Loucy (cell line): ENCODE measurements around the gene PTPRK.

Experiments used
- H2AFZ ChIP-seq: fragments of 200-600 bp; sonication (generic); 2 replicates; pipeline ENCODE4 v1.6.0; 2016; ENCODE audit warnings: antibody characterized with exemption, mild to moderate bottlenecking, low read length, moderate library complexity
- H3F3A ChIP-seq: fragments of 200-600 bp; 2 replicates; pipeline ENCODE4 v1.6.0; 2016; ENCODE audit warnings: antibody characterized with exemption, low read depth, mild to moderate bottlenecking
- H3K27me3 ChIP-seq: fragments of 200-600 bp; sonication (generic); 2 replicates; pipeline ENCODE4 v1.6.1; 2014; ENCODE audit warnings: low read length, mild to moderate bottlenecking; ENCODE audit not compliant: insufficient read depth, poor library complexity, severe bottlenecking
- H3K36me3 ChIP-seq: fragments of 200-600 bp; sonication (generic); 2 replicates; pipeline ENCODE4 v1.6.1; 2016; ENCODE audit warnings: low read length; ENCODE audit not compliant: insufficient read depth
- H3K4me1 ChIP-seq: fragments of 200-600 bp; sonication (generic); 2 replicates; pipeline ENCODE4 v1.5.1; 2014; ENCODE audit warnings: low read length, mild to moderate bottlenecking; ENCODE audit not compliant: insufficient read depth, poor library complexity, severe bottlenecking
- H3K4me2 ChIP-seq: fragments of 200-600 bp; sonication (generic); 2 replicates; pipeline ENCODE4 v1.6.0; 2014; ENCODE audit warnings: antibody characterized with exemption, low read length, low read depth, mild to moderate bottlenecking; ENCODE audit not compliant: poor library complexity, severe bottlenecking
- H3K4me3 ChIP-seq: fragments of 200-600 bp; sonication (generic); 2 replicates; pipeline ENCODE4 v1.5.1; 2014; ENCODE audit warnings: low read length, mild to moderate bottlenecking, mixed read lengths; ENCODE audit not compliant: poor library complexity, severe bottlenecking
- H3K79me2 ChIP-seq: fragments of 200-600 bp; sonication (generic); 2 replicates; pipeline ENCODE4 v1.6.1; 2014; ENCODE audit warnings: low read length; ENCODE audit not compliant: insufficient read depth
- H3K9ac ChIP-seq: fragments of 200-600 bp; sonication (generic); 2 replicates; pipeline ENCODE4 v1.6.0; 2014; ENCODE audit warnings: mild to moderate bottlenecking, low read depth, low read length, moderate library complexity; ENCODE audit not compliant: poor library complexity, severe bottlenecking
- H3K9me2 ChIP-seq: fragments of 200-600 bp; sonication (generic); replicated peaks from 2 replicates; pipeline ENCODE4 v1.6.1; 2016; ENCODE audit warnings: low read depth, low read length, mixed read lengths
- H3K9me3 ChIP-seq: fragments of 200-600 bp; sonication (generic); 2 replicates; pipeline ENCODE4 v1.6.1; 2014; ENCODE audit warnings: mild to moderate bottlenecking, antibody characterized with exemption, low read length, low read depth; ENCODE audit not compliant: insufficient read depth
- H4K20me1 ChIP-seq: fragments of 200-600 bp; sonication (generic); 2 replicates; pipeline ENCODE4 v1.6.0; 2014; ENCODE audit warnings: antibody characterized with exemption, low read length, mild to moderate bottlenecking; ENCODE audit not compliant: insufficient read depth, poor library complexity, severe bottlenecking
- EZH2phosphoT487 ChIP-seq: fragments of 200-600 bp; IDR thresholded peaks from 2 replicates; pipeline ENCODE4 v1.6.1; 2018; ENCODE audit warnings: antibody characterized with exemption, mild to moderate bottlenecking, moderate library complexity, borderline replicate concordance
- TF ChIP-seq, protein P1 (sequence below): fragments of 200-600 bp; sonication (generic); conservative IDR thresholded peaks from 2 replicates; pipeline ENCODE4 v1.5.1; 2014; ENCODE audit warnings: mild to moderate bottlenecking, antibody characterized with exemption, low read length

Gene PTPRK

GRCh38 chr6:128239146-128239545, 281.3 kb downstream of the PTPRK start:
- Histone ChIP-seq H3K36me3 (no peaks in the 10 kb centered on the region), H3K27me3 (no peaks in the 10 kb centered on the region), H3K9me3 (no peaks in the 10 kb centered on the region), H3F3A (no peaks in the 10 kb centered on the region), H2AFZ (no peak overlapping the region), H3K9ac (no peak overlapping the region), H3K79me2 (no peaks in the 10 kb centered on the region), H3K9me2 (no peaks in the 10 kb centered on the region), H3K4me3 (no peak overlapping the region), H3K4me1 (no peaks in the 10 kb centered on the region), H3K4me2 (no peak overlapping the region), H4K20me1 (no peaks in the 10 kb centered on the region)
- TF ChIP-seq, protein P1, sequence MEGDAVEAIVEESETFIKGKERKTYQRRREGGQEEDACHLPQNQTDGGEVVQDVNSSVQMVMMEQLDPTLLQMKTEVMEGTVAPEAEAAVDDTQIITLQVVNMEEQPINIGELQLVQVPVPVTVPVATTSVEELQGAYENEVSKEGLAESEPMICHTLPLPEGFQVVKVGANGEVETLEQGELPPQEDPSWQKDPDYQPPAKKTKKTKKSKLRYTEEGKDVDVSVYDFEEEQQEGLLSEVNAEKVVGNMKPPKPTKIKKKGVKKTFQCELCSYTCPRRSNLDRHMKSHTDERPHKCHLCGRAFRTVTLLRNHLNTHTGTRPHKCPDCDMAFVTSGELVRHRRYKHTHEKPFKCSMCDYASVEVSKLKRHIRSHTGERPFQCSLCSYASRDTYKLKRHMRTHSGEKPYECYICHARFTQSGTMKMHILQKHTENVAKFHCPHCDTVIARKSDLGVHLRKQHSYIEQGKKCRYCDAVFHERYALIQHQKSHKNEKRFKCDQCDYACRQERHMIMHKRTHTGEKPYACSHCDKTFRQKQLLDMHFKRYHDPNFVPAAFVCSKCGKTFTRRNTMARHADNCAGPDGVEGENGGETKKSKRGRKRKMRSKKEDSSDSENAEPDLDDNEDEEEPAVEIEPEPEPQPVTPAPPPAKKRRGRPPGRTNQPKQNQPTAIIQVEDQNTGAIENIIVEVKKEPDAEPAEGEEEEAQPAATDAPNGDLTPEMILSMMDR, result no peak
- no peak for TF ChIP-seq EZH2phosphoT487

GRCh38 chr6:128238225-128238624, 282.2 kb downstream of the PTPRK start:
- H3K9ac ChIP-seq, result no peak overlapping the region
- no peaks in the 10 kb centered on the region for H3K9me3 ChIP-seq
- no peak overlapping the region for H2AFZ ChIP-seq
- H3K27me3 ChIP-seq, result no peaks in the 10 kb centered on the region
- TF ChIP-seq, protein P1, result no peak
- TF ChIP-seq EZH2phosphoT487, result no peak
- no peaks in the 10 kb centered on the region for H3K79me2 ChIP-seq
- H3F3A ChIP-seq, result no peaks in the 10 kb centered on the region
- H3K36me3 ChIP-seq, result no peaks in the 10 kb centered on the region
- no peaks in the 10 kb centered on the region for H3K9me2 ChIP-seq
- H3K4me3 ChIP-seq, result no peak overlapping the region
- H3K4me2 ChIP-seq, result no peak overlapping the region
- H4K20me1 ChIP-seq, result no peaks in the 10 kb centered on the region
- H3K4me1 ChIP-seq, result no peaks in the 10 kb centered on the region

- Histone ChIP-seq H2AFZ (no peak overlapping the region), H3K4me2 (no peak overlapping the region), H3K4me1 (no peaks in the 10 kb centered on the region), H3K9me2 (no peaks in the 10 kb centered on the region), H3F3A (no peaks in the 10 kb centered on the region), H3K27me3 (no peaks in the 10 kb centered on the region), H4K20me1 (no peaks in the 10 kb centered on the region), H3K4me3 (no peak overlapping the region), H3K9me3 (no peaks in the 10 kb centered on the region), H3K79me2 (no peaks in the 10 kb centered on the region), H3K9ac (no peak overlapping the region), H3K36me3 (no peaks in the 10 kb centered on the region)
- TF ChIP-seq EZH2phosphoT487, result no peak
- TF ChIP-seq, protein P1, result no peak
Observed at GRCh38 chr6:128235556-128235955, 284.8 kb downstream of the PTPRK start.
